ENCODE data around the gene RXRA.

DNA sequence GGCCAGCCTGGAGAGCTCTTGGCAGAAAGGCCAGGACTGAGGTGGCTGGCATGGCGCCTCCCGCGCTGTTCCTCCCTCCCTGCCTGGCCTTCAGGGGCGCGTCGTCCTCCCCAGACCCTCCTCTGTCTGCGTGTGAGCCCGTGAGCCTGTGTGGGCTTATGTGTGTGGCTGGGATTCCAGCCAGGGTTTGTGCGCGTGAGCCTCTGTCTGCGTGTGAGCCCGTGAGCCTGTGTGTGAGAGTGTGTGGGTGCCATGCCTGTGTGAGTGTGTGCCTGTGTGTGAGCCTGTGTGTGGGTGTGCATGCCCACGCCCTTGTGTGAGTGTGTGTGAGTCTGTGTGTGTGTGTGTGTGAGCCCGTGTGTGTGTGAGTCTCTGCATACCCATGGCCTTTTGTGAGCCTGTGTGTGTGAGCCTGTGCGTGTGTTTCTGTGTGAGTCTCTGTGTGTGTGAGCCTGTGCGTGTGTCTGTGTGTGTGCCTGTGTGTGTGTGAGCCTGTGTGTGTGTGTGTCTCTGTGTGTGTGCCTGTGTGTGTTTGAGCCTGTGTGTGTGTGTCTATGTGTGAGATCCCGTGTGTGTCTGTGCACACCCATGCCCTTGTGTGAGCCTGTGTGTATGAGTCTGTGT, 13.0 kb downstream of the RXRA start:
- TF ChIP-seq, protein P1, sequence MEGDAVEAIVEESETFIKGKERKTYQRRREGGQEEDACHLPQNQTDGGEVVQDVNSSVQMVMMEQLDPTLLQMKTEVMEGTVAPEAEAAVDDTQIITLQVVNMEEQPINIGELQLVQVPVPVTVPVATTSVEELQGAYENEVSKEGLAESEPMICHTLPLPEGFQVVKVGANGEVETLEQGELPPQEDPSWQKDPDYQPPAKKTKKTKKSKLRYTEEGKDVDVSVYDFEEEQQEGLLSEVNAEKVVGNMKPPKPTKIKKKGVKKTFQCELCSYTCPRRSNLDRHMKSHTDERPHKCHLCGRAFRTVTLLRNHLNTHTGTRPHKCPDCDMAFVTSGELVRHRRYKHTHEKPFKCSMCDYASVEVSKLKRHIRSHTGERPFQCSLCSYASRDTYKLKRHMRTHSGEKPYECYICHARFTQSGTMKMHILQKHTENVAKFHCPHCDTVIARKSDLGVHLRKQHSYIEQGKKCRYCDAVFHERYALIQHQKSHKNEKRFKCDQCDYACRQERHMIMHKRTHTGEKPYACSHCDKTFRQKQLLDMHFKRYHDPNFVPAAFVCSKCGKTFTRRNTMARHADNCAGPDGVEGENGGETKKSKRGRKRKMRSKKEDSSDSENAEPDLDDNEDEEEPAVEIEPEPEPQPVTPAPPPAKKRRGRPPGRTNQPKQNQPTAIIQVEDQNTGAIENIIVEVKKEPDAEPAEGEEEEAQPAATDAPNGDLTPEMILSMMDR (IDR thresholded peaks at IDR 0.05): no peak
- TF ChIP-seq ZFX (IDR thresholded peaks at IDR 0.05; ENCODE audit: borderline replicate concordance): no peak

All from 22Rv1 (cell line).